Measurements from ENCODE around the gene SLC25A48.
A peak's percentile ranks its signal among the peaks of the same experiment; 100 is the strongest.
"Not testable (repeated sequence)": the region's sequence is repeated elsewhere in the genome, so short reads cannot be mapped to it uniquely, and the experiment has no call there.

The SLC25A48 gene

DNA sequence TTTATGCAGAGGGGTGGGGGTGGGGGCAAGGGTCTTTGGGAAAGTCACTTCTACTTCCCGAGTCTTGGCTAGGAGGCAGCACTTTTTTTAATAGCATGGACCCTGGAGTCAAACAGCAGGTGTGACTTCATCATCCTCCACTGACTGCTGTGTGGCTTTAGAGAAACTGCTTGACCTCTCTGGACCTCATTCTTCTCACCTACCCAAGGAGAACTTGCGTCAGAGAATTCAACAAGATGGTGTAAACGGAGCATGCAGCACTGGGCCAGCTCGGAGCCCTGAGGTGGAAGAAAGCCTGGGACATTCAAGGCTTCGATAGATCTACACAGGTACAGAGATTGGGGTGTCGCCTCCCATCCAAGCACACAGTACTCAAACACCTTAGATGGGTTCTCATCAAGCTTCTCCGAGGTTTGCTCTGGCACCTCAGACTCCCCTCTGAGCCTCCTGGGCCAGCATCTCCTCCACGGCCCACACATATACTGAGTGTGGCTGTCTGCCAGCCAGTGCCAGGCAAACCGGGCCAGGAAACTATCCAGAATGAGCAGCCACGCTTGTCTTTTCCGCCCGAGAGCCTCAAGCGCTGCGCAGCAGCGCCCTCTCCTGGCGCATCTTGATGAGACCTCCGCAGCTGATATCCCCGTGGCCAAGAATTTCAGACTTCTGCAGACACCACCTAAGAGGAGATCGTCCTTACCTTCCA is 4.6 kb upstream of the SLC25A48 start:
- peak; percentile 11 to 25 for DNase-seq (ENCODE audit: low read depth in 2 of 2)

DNA sequence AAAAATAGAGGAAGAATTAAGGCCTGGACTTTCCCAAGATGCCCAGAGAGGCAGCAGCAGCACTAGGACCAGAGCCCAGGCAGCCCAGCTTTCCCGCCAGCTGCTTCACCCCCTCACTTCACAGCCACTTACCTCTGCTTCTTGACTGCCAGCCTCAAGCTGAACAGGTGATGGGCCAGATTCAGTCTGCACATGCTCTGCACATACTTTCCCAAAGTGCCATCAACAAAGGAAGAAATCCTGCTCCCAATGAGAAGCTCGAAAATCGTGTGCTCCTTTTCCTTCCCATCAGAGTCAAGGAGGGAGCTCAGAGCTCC is 4.1 kb upstream of the SLC25A48 start:
- DNase-seq (ENCODE audit: low read depth in 2 of 2), result no peak

DNA sequence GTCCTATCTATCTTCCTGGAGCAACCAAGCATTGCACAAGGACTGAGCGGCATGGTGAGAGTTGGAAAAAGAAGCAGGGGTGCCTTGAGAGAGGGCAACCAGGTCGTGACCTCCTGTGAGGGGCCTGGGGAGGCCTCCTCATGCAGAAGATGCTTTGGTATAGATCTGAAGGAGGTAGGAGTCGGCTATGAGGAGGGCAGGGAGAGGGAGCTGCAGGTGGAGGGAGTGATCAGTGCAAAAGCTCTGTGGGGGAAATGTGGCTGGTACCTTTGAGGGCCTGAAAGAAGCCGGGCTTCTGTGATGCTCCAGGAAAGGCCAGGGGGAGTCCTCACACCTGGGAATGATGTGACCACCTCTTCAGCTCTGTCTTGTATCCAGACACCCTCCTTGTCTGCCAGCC is 3.6 kb upstream of the SLC25A48 start:
- DNase-seq (ENCODE audit: low read depth in 2 of 2), result no peak

DNA sequence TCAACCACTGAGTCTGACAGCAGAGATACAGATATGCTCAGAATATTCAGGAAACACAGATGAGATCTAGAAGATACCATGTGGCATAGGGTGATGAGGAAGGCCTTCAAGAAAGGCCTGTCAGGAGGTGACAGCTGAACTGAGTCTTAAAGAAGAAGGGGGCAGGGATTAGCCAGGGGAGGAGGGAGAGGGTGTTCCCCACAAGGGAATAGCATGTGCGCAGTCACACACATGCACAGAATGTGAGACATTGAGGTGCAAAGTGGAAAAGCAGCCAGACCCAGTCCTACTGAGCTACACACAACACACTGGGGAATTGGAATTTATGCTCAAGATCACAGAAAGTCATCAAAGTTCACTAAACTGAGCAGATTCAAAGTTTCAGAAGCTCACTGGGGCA is 3.0 kb upstream of the SLC25A48 start:
- no peak for DNase-seq (ENCODE audit: low read depth in 2 of 2)

DNA sequence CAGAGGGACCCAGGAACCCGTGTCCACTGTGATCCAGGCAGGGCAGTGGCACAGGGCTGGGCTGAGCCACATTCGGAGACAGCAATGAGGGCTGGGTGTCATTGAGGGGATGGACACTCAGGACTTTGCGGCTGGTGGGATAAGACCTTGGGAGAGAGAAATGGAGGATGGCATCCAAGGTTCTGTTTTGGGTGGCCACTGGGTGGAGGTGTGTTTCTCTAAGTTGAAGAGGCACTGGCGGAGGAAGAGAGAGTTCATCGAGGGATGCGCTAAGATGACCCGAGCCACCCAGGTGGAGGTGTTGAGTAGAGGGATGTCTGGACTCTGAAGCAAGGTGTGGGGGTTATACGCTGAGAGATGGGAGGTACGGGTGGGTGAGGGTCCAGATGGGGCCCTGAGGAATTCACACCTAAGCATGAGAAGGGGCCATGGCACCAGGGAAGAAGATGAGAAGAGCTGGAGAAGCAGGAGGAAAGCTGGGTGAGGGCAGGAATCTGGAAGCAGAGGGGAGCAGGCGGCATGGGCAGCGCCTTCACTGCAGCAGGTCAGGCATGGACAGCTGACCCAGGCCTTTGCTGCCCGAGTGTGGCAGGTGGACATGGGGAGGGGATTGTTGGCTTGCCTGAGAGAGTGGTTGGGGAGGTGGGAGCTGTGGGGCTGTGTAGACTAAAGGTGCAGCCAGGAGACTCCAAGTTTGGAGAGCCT is 2.5 kb upstream of the SLC25A48 start:
- DNase-seq (ENCODE audit: low read depth in 2 of 2), result no peak

DNA sequence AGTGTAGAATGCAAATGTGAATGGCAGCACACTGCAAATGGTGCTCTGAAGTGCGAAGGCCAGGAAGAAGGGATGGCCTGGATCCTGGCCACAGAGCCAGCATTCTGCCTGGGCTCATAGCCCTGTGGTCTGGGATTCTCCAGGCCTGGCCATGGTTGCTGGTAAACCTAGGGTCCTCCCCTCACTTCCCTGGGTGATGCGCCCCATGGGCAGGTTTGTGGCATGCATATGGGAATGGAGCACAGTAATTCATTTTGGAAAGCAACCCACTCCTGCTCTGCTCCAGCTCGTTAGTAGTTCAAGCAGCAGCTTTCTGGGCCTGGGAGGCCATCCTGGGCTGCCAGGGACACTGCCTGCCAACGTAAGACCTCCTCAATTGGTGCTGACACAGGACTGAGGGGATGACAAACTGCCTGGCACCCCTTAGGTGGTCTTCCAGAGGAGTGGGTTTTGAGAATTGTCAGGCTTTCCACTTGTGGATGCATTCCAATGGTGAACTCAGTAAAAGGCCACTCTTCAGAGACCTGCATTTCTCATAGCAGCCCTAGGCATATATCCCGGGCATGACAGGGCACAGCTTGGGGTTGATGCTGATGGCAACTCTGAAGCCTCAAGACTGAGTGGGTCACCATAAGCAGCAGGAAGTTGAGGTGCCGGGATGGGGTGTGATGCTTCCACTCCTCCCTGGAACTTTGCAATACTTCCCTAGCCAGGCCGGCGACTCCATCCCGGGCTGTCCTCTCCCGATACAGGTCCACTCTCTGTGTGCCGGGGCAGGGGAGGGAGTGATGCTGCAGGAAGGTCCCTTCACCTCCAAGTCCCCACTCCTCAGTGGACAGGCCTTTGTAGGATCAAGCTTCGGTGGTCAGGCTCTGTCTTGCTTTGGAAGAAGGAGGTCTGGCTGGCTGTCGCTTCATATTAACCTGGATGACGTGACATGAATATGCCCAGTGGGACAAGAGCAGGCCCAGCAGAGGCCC is 1.2 kb upstream of the SLC25A48 start:
- no peak for DNase-seq (ENCODE audit: low read depth in 2 of 2)

DNA sequence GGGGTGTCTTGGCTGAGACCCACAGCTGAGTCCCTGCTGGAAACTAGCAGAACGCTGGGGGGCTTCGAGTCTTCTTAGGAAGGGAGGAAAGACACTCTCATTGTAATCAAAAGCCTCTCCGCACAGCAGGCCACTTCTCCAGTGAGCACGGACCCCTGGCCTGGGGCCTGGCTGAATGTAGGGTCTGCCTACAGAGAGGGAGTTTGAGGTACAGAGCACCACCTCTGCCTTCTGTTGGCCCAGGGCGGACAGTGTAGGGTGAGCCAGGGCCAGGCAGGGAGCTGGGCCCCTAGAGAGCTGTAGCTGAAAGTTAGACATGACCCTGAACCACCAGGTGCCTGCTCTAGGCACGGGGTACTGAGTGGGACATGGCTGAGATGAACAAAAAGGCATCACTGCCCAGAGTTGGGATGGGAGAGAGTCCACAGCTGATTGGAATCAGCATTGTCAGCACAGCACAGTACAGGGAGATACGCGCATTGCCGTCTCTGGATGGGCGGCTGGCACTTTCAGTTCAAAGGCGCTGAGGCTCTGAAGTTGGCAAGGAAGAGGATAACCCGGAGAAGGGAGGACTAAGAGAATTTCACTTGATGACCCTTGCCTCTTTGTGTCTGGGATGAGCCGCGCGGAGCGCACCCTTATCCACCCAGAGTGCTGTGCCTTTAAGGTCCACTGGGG is 363 bp upstream of the SLC25A48 start:
- DNase-seq (ENCODE audit: low read depth in 2 of 2), result no peak

DNA sequence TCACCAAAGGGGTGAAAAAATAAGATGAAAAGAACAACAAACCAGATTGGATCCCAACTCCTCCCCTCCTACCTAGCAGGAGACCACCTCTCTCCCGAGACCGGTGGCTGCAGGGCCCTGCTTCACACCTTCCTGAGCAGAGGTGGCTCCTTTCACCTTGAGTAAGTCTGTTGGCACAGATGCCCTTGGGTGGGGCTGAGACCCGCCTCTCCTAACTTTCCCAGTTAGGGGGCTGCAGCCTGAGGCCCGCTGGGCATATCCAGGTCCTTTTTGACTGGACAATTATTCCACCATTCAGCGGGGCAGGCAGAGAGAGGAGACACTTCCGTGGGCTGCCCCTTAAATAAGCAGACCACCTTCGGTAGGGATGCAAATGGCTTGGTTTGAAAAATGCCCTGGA is 1.3 kb downstream of the SLC25A48 start:
- no peak for DNase-seq (ENCODE audit: low read depth in 2 of 2)

DNA sequence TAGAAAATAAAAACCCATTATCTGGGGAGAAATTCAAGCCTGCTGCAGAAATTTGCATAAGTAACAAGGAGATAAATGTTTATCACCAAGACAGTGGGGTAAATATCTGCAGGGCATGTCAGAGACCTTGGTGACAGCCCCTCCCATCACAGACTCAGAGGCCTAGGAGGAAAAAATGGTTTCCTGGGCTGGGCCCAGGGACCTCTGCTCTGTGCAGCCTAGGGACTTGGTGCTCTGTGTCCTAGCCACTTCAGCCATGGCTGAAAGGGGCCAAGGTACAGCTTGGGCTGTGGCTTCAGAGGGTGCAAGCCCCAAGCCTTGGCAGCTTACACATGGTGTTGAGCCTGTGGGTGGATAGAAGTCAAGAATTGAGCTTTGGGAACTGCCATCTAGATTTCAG is 3.9 kb downstream of the SLC25A48 start:
- DNase-seq (ENCODE audit: low read depth in 2 of 2), result not testable (repeated sequence)

DNA sequence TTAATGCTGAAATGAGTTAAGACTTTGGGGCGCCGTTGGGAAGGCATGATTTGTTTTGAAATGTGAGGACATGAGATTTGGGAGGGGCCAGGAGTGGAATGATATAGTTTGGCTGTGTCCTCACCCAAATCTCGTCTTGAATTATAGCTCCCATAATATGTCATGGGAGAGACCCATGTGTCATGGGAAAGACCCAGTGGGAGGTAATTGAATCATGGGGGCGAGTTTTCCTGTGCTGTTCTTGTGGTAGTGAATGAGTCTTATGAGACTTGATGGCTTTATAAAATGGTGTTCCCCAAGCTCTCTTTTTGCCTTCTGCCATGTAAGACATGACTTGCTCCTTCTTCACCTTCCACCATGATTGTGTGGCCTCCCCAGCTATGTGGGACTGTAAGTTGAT is 5.1 kb downstream of the SLC25A48 start:
- no peak for DNase-seq (ENCODE audit: low read depth in 2 of 2)

DNA sequence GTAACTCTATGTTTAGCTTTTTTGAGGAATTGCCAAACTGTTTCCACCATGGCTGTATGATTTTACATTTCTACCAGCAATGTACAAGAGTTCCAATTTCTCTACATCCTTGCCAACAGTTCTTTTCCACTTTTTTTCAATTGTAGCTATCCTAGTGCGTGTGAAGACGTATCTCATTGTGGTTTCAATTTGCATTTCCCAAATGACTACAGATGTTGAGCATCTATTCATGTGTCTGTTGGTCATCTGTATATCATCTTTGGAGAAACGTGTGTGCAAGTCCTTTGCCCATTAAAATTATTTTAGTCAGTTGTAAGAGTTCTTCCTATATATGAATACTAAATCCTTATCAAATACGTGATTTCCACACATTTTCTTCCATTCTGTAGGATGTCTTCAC is 6.5 kb downstream of the SLC25A48 start:
- no peak for DNase-seq (ENCODE audit: low read depth in 2 of 2)

DNA sequence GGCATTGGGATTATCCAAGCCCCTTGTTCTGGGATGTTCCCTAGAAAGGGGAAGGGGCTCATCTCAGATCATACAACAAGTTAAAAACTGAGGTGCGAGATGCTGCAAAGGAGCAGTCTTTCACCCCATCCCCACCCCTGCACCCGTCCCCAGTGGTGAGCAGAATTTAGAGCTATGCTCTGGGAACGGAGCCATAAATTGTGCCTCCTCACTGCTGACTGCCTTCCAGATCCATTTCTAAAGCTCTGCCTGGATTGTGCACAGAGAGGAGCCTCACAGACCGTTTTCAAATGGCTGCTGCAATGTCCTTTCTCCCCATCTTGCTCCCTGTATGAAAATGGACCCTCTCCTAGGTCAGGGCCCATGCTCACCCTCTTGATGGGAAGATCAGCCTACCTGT is 8.3 kb downstream of the SLC25A48 start:
- no peak for DNase-seq (ENCODE audit: low read depth in 2 of 2)

DNA sequence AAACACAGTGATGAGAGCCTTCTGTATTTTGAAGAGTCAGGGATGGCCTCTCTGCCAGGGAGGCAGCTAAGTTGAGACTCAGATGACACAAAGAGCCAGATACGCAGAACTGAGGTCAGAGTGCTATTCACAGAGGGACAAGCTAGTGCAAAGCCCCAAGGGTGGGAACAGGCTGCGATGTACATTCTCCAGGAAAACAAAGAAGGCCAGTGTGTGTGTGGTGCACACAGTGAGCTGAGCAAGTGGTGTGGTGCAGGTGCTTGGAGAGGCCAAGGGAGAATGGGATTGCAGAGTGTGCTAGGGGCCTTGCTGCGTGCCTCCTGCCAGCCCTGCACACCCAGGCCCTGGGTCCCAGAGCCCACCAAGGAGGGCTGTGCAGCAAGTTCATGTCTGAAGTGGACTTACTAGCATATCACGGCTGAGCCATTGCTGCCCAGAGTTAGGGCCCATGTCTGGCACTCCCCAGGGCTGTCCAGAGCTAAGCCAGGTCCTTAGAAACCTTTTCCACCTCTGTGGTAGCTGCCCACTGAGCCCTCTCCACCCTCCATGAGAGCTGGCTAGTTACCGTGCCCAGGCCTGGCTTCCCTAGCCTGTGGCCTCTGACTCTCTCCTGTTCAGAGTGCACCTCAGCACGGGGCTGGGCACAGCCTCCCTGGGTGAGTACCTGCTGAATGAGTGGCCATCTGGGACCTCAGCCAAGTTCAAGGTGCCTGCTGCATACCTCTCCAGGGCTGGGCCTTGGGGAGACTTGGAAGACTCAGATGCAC is 9.3 kb downstream of the SLC25A48 start:
- DNase-seq (ENCODE audit: low read depth in 2 of 2), result no peak

DNA sequence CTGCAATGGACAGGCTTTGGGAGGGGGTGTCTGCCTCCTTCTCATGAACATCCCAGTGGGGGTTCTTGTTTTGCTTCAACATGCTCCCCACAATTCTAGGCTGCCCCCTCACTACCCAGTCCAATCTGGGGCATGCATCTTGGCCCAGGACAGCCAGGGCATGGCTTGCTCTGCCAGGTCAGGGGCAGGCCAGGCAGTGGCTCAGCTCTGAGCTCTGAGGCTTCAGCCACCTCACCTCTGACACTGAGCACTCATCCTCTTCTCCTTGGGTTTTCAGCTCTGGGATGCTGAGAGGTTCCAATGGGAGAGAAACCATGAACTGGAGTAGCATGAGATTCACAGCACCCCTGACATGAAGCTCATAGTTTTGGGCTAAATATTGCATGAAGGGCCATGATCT is 11.8 kb downstream of the SLC25A48 start:
- no peak for DNase-seq (ENCODE audit: low read depth in 2 of 2)

DNA sequence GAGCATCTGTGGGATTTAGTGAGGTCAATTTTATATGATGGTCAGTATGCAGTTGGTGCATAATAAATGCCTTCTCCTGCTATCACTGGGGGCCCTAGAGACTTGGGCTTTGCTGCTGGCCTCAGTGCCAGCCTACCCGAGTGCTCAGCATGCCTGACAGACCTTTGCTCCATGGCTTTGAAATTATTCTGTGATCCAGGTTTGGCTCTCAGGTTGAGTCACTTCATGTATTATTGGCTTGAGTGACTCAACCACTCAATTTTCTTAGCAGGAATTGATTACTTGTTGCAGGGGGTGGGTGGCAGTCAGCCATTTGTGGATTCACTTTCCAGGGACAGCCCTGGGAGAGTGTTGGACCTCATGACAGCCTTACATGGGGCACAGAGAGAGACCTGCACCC is 13.5 kb downstream of the SLC25A48 start:
- no peak for DNase-seq (ENCODE audit: low read depth in 2 of 2)

DNA sequence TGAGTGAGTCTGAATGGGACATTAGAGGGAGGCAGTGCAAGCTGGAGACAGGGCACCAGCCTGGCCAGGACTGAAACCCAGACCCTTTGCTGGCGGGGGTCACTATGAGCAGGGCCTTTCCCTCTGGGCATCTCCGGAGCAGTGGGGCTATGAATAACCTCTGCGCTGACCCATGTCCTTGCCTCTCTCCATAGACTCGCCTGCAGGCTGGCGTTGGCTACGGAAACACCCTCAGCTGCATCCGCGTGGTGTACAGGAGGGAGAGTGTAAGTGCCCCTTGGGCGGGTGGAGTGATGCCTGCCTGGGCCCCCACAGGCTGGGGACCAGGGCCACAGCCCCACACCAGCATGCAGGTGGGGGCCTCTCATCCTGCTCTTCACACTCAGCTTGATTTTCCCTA is 15.8 kb downstream of the SLC25A48 start:
- no peak for DNase-seq (ENCODE audit: low read depth in 2 of 2)

DNA sequence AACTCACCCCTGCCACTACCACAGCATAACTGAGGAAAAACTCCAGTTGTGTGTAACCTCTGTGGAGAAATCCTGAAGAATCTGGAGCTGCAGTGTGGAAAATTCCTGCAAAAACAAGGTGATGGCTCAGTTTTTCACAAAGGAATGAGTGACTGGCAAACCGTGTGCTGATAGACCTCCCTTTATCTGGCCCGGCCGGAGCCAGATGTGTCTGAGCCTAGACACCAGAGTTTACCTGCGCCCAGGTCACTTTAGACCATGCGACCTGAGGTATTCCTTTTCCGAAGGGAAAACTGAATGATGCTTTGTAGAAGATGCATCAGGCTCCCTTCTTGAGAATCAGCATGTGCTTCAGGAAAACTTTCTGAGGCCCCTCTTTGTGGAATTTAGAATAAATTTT is 16.2 kb downstream of the SLC25A48 start:
- no peak for DNase-seq (ENCODE audit: low read depth in 2 of 2)

DNA sequence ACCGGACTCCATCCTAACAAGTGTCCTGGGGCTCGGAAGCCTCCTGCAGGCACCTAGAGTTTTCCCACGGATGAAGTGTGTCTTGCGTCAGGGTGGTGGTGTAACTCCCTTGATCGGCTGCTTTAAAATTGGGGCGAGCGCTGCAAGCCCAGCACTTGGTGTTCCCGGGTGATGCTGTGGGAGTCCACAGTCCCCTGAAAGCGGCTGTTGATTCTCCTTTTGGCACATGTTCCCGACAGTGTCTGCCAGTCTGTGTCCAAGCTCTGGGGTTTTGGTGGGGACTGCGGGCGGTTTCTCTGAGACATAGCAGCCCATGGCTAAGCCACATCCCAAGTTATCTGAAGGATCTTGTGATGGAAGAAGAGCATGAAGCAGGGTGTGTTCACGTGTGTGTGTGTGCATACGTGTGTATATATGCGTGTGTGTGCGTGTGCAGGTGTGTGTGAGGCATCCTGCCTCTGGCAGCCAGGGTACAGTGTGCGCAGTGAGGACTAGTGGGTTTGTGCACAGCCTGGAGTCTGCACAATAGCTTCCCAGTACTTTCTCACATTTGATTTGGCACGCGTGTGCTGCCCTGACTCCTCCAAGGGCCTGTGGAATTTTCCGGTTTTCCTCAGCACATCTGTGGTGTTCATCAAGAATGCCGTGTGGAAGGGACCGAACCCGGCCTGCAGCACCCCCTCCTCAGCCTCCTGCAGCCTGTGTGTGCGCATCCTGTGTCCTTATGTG is 16.9 kb downstream of the SLC25A48 start:
- DNase-seq (ENCODE audit: low read depth in 2 of 2), result no peak

DNA sequence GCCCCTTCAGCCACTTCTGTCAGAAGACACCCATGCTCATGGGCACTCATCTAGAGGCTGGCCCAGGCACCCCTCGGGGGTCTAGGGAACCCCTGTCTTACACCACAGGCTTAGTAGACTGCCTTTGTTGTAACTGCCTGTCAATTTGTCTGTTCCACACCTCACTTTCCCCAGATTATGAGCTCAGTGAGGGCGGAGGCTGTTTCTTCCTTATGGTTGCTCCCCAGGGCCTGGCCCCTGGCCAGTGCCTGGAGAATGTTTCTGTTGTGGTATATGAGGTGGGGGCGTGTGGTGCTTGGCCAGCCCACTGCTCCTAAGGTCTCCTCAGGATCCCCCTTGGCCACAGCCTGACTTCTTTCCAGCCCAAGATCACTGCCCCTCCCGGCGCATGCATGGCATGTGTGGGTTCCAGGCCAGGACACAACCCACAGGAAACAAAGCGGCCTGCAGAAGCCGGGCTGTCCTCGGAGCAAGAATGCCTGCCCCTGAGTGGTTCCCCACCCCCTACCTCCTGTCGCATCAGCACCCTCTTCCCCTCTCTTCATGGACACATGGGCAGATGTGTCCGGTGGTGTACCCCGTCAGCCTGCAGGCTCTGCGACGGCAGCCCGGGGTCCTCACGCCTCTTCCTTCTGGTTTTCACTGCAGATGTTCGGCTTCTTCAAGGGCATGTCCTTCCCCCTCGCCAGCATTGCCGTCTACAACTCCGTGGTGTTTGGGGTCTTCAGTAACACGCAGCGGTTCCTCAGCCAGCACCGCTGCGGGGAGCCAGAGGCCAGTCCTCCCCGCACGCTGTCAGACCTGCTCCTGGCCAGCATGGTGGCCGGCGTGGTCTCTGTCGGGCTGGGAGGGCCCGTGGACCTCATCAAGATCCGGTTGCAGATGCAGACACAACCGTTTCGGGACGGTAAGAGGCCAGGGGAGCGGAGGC is 17.7 kb downstream of the SLC25A48 start:
- DNase-seq (ENCODE audit: low read depth in 2 of 2), result no peak

Data from fibroblast of skin of left quadriceps (primary cell).